Measurements from ENCODE around the gene CDON.

The CDON gene, protein sequence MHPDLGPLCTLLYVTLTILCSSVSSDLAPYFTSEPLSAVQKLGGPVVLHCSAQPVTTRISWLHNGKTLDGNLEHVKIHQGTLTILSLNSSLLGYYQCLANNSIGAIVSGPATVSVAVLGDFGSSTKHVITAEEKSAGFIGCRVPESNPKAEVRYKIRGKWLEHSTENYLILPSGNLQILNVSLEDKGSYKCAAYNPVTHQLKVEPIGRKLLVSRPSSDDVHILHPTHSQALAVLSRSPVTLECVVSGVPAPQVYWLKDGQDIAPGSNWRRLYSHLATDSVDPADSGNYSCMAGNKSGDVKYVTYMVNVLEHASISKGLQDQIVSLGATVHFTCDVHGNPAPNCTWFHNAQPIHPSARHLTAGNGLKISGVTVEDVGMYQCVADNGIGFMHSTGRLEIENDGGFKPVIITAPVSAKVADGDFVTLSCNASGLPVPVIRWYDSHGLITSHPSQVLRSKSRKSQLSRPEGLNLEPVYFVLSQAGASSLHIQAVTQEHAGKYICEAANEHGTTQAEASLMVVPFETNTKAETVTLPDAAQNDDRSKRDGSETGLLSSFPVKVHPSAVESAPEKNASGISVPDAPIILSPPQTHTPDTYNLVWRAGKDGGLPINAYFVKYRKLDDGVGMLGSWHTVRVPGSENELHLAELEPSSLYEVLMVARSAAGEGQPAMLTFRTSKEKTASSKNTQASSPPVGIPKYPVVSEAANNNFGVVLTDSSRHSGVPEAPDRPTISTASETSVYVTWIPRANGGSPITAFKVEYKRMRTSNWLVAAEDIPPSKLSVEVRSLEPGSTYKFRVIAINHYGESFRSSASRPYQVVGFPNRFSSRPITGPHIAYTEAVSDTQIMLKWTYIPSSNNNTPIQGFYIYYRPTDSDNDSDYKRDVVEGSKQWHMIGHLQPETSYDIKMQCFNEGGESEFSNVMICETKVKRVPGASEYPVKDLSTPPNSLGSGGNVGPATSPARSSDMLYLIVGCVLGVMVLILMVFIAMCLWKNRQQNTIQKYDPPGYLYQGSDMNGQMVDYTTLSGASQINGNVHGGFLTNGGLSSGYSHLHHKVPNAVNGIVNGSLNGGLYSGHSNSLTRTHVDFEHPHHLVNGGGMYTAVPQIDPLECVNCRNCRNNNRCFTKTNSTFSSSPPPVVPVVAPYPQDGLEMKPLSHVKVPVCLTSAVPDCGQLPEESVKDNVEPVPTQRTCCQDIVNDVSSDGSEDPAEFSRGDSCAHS (N-terminal part only)

DNA sequence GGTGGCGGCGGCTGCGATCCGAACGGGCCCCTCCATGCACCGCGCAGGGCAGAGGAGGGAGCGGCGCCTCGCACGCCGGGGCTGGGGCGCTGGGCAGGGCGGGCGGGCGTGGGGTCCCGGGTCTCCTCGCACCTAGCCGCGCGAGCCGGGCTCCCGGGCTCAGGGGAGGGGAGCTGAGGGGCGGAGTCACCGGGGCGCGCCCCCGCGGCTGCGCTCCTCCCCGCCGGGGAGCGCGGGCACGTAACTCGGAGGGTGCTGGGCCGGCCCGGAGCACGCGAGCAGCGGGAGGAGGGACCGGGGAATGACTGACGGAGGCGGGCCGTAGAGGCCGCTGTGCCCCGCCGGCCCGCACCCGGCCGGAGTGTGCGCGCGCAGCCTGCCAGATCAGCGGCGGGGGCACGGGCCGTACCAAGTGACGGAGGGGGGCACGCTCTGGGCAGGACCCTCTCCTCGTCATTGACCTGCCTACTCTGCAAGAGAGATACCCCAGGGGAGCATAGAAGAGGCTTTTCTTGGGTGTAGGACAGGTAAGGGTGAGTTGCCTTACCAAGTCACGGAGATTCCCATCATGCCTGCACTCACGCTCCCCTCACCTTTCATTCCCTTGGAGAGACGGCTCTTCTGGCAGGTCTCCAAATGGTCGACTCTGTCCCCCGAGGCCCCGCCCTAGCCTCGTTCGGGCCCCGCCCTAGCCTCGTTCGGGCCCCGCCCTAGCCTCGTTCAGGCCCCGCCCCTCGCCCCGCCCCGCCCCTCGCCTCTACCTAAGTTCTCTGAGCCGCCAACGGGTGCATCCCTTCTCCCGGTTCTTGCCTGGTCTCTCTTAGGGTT is at the start of gene CDON:
TSS of gene CDON (minus strand) at position 188 of the 828 bp plus-strand sequence. CDS start 39,390 bp downstream, outside the sequence.
- peak; percentile 97 for DNase-seq (ENCODE audit: low read depth, low spot score)

DNA sequence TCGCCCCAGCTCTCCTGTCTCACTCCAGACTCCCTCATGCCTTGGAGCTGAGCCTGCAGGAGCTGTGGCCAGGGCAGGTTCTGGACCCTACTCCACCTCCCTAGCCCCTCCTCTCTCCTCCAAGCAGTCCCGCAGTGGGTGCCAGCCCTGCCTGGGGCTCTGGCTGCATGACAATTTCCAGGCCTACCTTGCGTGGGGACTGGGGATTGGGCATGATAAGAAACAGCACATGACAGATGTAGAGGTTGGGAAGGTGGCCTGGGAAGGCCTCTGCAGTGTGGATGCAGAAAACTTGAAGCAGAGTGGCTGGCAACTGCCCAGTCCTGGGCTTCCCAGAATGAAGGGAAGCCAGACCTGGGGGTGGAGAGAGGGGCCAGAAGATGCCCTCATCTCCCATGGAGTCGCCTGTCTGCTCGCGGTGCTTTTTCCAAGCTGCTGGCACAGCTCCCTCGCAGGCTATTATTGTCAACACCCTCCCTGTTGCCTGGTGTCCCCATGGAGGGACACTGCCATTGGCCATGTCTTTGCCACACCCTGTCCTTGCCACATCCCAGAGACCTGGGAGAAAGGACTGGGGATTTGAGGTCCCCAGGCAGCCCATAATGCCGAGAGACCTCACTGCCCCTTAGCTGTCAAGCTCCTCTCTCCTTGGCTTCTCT is 48.9 kb upstream of the CDON start:
- peak; percentile 66 for DNase-seq (ENCODE audit: low read depth, low spot score)

DNA sequence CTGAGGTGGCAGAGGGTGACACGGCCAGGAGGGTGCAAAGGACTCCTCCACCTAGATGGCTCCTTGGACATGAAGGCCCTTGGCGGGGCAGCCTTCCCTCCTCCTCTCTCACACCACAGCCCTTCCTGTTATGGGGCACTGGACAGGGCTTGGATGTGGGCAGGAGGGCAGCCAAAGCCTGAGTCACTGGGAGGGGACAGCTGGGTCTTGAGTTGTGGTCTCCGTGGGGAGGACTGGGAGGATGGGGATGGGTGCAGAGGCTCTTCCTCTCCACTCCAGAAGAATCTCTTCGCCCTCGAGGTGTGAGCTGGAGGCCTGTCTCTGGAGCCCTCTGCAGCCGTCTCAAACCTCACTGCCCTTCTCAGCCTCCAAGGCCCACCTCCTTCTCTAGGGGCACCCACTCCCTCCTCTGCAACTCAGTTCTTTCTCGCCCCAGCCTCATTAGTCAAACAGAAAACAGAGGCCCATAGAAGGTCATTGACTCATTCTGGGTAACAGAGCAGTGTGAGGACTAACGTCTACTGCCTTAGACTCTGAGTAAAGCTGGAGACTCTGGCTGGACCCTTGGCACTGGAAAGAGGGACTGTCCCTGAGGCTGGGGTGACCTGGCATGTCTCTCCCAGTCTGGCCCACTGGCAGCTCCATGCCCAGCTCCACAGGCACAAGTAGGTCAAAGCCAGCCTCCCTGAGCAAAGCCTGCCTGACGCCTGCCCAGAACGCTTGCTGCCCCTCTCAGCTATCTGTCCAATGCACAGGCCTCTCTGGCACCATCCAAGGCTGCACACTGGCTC is 47.5 kb upstream of the CDON start:
- no peak for DNase-seq (ENCODE audit: low read depth, low spot score)

DNA sequence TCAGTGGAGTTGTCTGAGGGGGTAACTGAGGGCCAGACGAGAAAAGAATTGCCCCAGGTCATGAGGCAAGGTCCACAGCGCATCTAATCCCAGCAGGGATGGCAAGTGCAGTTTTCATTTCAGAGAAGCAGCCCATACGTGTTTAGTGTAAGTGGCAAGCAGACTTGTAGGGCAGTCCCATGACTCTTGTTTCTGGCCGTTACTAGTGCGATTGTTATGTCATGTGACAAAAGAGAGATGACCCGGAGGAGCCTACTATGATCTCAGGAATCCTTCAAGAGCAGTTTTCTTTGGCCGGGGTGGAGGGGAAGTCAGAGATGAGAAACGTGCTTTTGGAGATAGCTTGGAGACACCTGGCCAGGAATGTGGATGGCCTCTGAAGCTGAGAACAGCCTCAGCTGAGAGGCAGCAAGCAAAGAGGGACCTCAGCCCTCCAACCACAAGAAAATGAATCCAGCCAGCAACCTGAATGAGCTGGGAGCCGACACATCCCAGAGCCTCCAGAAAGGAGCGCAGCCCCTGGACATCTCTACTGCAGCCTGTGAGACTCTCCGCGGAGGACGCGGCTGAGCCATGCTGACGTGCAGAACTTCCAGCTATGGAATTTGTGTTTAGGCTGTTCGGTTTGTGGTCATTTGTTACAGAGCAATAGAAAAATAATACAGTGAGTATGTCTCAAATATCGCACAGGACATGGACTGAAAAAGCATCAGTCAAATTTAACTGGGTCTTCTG is 44.1 kb upstream of the CDON start:
- no peak for DNase-seq (ENCODE audit: low read depth, low spot score)

DNA sequence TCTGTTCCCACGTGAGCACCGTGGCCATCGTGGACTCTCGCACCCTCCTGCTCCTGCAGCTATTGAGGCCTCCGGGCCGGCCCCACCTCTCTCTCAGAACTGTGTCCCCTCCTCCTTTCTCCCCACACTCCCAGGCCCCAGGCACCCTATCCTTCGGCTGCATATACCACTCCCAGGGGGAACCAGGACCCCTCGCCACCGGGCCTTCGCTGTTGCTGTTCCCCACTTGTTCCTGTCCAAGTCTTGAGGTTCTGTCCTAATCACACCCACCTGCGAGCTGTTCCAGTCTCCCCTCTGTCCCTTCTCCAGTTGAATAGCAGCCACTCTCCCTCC is 43.0 kb upstream of the CDON start:
- DNase-seq (ENCODE audit: low read depth, low spot score), result no peak

DNA sequence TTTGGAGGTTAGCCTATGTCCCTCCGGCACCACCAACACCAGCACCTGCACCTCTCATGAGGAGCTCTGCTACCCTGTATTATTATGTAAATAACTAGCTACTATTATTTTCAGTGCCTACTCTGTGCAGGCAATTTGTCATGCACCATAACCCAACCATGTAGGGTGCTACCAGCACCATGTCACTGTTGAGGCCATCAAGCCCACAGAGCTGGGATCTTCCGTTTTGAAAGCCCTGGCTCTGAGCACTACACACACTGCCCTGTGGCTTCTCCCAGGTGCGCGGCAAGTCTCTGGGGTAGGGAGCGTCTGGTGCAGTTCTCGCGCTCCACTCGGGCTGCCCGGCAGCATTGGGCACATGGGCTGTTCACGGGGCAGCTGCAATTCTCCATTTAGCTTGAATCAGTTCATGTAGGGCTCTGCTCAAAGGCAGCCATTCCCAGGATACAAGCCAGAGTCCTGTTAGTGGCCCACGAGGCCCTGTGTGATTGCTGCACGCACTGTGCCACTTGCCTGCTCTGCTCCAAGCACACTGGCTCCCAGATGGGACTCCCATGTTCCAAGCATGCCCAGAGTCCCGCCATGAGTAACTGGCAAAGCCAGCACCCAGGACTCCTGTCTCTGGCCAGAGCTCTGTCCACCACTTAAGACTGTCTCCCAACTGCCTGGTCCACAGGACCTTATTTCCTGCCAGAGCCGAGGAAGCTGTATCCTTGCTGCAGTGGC is 42.5 kb upstream of the CDON start:
- DNase-seq (ENCODE audit: low read depth, low spot score), result no peak

DNA sequence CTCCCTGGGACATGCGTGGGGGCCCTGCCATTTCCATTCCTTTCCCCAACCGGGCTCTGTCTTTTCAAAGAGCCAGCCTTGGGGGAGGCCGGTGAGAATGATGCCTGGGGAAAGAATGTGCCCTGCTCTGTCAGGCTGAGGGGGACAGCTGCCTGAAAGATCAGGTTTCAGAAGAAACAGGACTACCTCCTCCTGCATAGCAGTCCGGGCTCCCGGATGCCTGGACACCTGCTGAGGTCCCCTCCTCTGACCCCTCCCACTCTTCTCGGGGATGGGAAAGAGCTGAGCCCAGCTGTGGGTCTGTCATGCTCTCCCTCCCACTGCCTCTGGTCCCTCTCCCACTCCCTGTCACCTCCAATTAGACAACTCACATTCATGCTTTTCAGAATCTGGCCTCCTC is 41.8 kb upstream of the CDON start:
- peak; percentile 94 for DNase-seq (ENCODE audit: low read depth, low spot score)

DNA sequence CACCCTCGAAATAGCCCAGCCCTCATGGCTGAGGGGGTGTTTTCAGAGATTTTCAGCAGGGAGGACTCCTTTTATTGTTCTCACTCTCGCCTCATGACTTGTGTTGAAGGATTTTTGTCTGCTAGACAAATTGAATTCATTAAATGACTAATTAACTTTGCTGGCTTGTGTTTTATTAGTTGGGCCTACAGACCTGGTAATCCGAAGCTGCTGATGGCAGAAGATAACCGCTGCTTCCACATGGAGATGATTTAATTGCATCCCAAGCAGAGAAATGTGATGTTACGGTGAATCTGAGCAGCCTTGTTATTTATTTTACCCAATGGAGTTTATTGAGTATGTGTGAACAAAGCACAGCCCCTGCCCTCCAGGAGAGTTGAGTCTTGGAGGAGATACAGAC is 40.5 kb upstream of the CDON start:
- no peak for DNase-seq (ENCODE audit: low read depth, low spot score)

DNA sequence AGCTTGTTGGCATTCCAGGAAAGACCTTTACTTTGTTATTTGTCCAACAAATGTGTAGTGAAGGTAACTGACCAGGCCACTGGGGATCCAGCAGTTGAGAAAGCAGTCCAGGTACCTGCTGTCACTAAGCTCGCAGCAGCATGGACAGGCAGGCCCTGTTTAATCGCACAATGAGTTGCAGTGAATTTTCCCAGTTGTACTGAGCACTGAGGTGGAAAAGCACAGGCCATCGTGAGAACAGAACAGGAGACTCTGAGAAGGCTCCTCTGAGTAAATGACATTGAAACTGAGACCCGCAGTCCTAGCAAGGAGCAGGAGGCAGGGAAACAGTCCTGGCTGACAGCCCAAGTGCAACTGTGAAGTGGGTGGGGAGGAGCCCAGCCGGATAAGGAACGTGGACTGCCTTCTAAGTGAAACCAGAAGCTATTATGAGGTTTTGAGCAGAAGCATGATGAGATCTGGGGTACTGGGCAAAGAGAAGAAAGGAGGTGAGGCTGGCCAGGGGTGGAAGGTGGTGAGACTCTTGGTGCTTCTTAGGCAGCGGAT is 39.8 kb upstream of the CDON start:
- DNase-seq (ENCODE audit: low read depth, low spot score), result no peak

DNA sequence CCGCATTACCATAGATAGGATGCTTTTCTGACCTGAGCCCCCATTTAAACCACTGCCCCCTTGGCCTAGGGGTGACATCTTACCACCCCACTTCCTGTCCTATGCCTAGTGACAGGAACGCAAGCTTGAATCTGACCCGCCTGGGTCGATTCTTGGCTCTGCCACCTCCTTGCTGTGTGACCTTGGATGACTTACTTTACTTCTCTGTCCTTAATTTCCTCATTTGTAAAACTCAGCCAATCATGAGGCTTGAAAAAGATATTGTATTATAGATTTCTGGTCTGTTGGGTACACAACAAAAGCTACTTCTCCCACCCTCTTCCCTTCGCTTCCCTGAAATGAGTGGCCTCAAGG is 39.2 kb upstream of the CDON start:
- no peak for DNase-seq (ENCODE audit: low read depth, low spot score)

DNA sequence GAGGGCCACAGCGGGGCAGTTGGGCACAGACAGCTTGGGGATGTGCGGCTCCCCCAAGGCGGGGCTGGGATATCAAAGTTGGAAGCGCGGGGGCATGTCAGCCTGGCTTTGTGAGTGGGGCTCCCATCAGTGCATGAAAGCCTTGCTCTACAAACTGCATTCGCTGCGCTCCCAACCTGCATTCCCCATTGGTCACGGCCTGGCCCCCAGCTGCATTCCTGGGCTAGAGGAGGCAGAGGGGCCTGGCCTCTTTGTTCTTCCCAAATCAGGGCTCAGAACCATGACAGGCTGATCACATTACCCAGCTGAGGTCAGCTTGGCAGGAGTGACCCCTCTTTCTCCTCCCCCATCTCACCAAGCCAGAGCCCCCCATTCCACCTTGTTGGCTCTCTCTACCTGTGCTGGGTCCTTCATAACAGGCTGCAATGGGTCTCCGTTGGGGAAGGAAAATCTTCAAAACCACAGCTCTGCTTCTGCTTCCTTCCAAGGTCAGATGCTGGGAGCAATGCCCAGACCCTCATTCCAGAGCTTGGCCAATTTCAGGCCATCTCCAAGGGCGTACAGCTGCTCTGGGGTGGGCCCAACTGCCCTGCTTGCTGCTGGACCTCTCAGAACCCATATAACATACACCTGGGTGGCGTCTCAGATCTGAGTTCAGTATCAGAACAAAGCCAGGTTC is 38.7 kb upstream of the CDON start:
- peak; percentile 87 for DNase-seq (ENCODE audit: low read depth, low spot score)

DNA sequence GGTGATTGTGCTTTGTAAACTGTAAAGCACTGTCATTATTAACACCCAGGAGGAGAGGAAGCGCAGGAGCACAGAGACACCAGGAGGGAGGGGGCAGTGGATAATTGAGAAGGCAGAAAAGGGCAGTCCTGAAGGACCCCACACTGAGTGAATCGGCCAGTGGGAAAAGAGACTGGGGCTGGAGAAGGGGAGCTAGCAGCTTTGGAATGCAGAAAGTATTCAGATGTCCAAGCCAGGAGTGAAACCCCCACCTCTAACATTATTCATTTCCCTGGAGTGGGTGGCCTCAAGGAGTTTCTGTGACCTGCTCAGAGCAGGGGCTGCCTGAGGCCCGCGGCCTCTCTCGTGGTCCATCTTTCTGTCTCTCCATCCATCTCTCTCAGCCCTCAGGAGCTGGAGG is 38.0 kb upstream of the CDON start:
- DNase-seq (ENCODE audit: low read depth, low spot score), result no peak

DNA sequence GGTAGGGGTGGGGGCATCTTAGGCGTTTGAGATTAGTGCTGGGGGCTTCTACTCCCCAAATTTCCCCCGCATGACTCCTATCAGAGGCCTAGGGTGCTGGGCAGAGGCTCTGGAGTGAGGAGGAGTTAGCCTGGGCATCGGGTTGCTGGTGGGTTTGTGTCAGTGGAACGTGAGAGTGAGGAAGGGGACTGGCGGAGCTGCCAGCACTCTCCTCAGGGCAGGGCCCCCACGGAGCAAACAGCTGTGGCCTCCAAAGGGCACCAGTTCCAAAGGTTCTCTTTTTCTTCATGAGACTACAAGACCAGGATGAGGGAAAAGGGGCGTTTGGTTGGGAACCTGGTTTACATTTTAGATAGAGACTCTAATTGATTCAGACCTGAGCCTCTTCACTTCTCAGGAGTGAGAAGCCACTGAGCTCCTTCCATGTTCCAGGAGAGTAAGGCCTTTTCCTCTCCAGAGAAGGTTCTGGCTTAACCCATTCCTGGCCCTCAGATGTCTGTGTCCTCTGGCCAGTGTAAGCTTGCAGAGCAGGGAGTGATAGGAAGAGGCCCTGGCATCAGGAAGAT is 35.6 kb upstream of the CDON start:
- no peak for DNase-seq (ENCODE audit: low read depth, low spot score)

DNA sequence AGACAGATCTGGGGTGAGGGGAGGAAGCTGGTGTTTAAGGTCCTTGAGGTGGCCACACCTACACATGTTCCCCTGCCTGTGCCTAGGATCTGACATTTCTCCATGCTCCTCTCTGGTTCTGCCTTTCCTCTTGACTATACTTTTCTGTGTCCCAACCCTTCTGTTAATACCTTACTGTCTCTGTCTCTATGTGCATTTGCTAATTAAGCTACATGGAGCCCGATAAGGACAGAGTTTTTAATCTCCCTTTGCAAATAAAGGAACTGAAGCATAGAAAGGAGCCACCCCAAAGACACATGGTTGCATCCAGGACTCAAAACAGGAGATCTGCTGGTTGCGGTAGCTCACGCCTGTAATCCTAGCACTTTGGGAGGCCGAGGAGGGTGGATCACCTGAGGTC is 33.1 kb upstream of the CDON start:
- DNase-seq (ENCODE audit: low read depth, low spot score), result no peak

DNA sequence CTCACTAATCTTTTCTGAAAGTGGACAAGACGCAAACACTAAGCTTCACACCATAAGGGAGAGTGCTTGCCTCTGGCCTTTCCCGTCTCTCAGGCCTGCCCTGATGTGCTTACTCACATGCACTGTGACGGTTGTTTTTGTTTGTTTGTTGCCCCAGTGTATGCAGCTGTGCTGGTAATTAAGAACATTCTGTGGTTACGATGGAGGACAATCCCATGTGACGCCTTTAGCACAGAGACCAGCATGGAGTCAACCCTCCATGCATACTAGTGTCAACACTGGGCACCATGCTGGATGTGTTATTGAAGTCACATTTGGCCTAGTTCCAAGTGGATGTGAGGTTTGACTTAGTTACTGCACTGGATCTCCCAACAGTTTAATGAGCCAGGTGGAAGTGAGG is 27.8 kb upstream of the CDON start:
- no peak for DNase-seq (ENCODE audit: low read depth, low spot score)

DNA sequence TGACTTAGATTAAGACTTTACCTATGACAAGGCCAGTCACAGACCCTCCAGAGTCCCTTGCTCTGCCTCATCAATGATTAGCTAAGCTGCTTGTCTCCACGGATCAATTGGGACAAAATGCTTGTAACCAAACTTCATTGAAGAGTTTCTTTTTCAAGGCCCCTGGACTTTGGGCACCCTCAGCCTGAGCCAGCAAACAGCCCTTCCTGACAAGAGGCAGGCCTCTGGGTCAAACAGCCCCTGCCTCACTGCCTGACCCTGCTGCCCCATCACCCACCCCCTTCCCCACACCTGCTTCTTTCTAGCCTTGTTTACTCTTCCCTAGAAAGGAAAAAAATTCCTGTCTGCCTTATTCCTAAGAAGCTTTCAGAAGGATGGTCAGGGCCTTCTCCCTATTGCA is 26.3 kb upstream of the CDON start:
- DNase-seq (ENCODE audit: low read depth, low spot score), result no peak

DNA sequence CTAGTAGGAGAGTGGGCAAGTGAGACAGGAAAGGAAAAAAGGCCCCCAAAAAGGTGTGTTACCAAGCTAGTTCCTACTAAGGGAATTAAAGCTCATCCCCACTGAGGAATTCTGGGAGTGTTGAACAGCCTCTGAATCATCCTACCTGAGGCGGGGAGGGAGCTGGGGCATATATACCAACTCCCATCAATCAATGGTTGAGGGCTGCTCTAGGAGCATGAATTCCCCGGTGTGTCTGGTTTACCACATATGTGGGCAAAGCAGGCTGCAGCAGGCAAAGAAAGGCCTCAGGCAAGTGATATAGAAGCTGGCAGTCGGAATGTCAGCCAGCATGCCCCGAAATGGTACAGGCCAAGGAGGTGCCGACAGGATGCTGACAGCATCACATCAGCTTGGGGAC is 23.6 kb upstream of the CDON start:
- DNase-seq (ENCODE audit: low read depth, low spot score), result no peak

DNA sequence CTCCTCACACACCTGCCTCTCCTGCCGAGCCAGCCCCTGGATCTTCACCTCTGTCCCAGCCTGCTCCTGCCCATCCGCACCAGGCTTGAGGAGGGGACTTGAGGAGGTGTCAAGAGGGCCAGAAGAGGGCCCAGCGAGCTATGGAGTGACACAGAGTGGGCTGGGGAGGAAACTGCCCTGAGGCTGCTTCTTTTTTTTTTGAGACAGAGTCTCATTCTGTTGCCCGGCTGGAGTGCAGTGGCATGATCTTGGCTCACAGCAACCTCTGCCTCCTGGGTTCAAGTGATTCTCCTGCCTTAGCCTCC is 21.9 kb upstream of the CDON start:
- peak; percentile 74 for DNase-seq (ENCODE audit: low read depth, low spot score)

Measured in ELF-1 (cell line).